ENCODE measurements around the gene SERPINA12.
"Not testable (repeated sequence)": the region's sequence is repeated elsewhere in the genome, so short reads cannot be mapped to it uniquely, and the experiment has no call there.

SERPINA12 gene

DNA sequence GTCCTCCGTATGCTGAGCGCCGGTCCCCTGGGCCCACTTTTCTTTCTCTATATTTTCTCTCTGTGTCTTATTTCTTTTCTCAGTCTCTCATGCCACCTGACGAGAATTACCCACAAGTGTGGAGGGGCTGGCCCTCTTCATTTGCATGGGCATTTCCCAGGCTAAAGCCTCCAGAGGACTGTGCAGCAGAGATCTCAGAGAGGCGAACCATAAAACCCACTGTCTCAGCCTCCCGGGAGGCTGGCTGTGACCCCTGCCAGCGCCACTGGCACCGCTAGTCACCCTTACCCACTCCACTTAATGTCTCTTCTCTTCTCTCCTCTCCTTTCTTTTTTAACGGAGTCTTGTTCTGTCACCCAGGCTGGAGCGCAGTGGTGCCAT is 26.2 kb downstream of the SERPINA12 start:
- no peak for DNase-seq (ENCODE audit: low read depth)
- TF ChIP-seq, protein P1, sequence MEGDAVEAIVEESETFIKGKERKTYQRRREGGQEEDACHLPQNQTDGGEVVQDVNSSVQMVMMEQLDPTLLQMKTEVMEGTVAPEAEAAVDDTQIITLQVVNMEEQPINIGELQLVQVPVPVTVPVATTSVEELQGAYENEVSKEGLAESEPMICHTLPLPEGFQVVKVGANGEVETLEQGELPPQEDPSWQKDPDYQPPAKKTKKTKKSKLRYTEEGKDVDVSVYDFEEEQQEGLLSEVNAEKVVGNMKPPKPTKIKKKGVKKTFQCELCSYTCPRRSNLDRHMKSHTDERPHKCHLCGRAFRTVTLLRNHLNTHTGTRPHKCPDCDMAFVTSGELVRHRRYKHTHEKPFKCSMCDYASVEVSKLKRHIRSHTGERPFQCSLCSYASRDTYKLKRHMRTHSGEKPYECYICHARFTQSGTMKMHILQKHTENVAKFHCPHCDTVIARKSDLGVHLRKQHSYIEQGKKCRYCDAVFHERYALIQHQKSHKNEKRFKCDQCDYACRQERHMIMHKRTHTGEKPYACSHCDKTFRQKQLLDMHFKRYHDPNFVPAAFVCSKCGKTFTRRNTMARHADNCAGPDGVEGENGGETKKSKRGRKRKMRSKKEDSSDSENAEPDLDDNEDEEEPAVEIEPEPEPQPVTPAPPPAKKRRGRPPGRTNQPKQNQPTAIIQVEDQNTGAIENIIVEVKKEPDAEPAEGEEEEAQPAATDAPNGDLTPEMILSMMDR (IDR thresholded peaks at IDR 0.05; ENCODE audit: low read length, missing control alignments): no peak

GRCh38 chr14:94482132-94483070 is 26.9 kb downstream of the SERPINA12 start:
- H3K4me3 ChIP-seq (replicated peaks; ENCODE audit: low read depth, low read length); DNase-seq (ENCODE audit: low read depth): not testable (repeated sequence)

More for the DNA sequence above, 26.2 kb downstream of the SERPINA12 start:
- H3K4me3 ChIP-seq (replicated peaks; ENCODE audit: low read depth, low read length): no peak overlapping the region

DNA sequence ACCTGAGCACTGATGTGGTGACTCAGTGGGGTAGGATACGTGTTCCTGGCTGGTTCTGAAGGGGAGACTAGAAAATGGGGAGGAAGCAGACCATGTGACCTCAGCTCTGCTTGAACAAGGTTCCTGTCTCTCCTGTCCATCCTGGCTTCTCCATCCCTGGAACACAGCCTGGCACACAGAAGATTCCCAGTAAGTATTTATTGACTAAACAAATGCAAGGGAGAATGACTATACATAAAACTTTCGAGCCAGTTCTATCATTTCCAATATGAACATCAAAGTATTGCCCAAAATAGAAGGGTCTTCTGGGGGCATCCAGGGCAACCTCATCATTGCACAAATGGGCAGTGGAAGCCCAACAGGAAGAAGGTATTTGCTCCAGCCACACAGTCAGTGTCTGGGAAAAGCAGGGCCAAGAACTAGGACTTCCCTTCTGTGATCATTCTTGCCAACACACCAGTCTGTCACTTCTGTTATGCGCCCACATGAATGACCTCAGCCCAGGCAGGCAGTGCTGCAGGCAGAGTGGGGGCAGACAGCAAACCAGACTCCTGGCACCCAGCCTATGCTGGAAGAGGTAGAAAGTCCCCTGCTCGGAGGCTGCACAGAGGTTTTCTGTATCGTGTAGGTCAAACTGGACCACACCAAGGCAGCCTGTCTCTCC is 27.7 kb downstream of the SERPINA12 start:
- no peak overlapping the region for H3K4me3 ChIP-seq (replicated peaks; ENCODE audit: low read depth, low read length)
- DNase-seq (ENCODE audit: low read depth): peak; percentile 14
- TF ChIP-seq, protein P1 (IDR thresholded peaks at IDR 0.05; ENCODE audit: low read length, missing control alignments): no peak

GRCh38 chr14:94480809-94481208 is 28.5 kb downstream of the SERPINA12 start:
- no peak overlapping the region for H3K4me3 ChIP-seq (replicated peaks; ENCODE audit: low read depth, low read length)
- DNase-seq (ENCODE audit: low read depth): no peak
- TF ChIP-seq, protein P1 (IDR thresholded peaks at IDR 0.05; ENCODE audit: low read length, missing control alignments): no peak

DNA sequence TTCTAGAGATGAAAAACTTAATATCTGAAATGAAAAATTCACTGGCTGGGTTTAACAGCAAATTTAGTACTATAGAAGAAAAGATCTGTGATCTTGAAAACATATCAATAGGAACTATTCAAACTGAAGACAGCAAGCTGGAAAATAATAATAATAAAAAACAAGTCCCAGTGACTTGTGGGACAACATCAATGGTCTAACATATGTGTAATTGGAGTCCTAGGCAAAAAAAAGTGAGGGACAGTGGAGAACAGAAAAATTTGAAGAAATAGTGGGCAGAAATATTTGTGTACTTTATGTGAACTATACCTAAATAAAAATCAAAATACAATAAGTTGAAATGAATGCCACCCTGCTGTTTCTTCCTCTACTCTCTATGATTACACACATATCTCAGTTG is 30.8 kb downstream of the SERPINA12 start:
- H3K4me3 ChIP-seq (replicated peaks; ENCODE audit: low read depth, low read length): no peak overlapping the region
- TF ChIP-seq, protein P1 (IDR thresholded peaks at IDR 0.05; ENCODE audit: low read length, missing control alignments): no peak
- DNase-seq (ENCODE audit: low read depth): no peak

DNA sequence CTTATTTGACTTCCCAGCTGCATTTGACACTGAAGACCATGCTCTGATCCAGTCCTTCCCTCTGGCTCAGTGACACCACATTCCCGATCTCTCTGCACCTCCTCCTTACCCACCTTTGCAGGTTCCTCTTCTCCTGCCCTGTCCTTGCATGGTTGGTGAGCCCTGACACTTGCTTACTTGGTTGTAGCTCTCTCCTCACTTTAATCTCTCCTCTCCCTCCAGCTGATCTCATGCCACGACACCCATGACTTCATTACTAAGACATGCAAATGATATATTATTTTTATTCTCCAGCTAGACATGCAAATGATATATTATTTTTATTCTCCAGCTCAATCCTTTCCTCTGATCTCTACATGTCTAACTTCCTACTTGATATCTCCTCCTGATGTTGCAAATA is 33.2 kb downstream of the SERPINA12 start, which contains the start of gene SERPINA9:
Gene SERPINA9, minus strand, starts transcription at position 175 of the 400 bp plus-strand sequence. CDS start 6,357 bp downstream, outside the sequence.
- no peak for DNase-seq (ENCODE audit: low read depth)
- TF ChIP-seq, protein P1 (IDR thresholded peaks at IDR 0.05; ENCODE audit: low read length, missing control alignments): no peak
- H3K4me3 ChIP-seq (replicated peaks; ENCODE audit: low read depth, low read length): no peak within 1 kb of the TSS

DNA sequence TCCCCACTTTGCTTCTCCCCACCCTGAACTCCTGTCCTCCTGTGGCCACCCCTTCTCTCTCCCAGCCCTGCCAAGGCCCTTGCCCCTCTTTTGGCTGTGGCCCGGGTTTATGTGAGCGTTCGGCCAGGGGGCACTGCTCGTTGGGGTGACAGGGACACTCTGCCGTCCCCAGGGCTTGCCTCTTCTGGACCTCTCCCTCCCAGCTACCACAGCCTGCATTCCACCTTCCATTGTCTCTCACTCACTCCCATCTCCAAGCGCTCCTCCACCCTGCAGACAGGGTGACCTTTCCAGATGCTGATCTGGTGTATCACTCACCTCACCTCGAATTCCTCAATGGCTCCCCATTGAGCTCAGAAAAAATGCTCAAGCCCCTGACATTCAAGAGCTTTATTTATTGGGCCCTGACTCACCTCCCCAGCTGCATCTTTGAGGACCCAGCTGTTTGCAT is 34.7 kb downstream of the SERPINA12 start:
- H3K4me3 ChIP-seq (replicated peaks; ENCODE audit: low read depth, low read length): no peak overlapping the region
- no peak for DNase-seq (ENCODE audit: low read depth)
- TF ChIP-seq, protein P1 (IDR thresholded peaks at IDR 0.05; ENCODE audit: low read length, missing control alignments): no peak
